Measurements from ENCODE around the gene SLC13A5. TPM values are rescaled to one million over a fixed set of nuclear protein-coding genes. Genes with fewer than 3 reads are reported as not detected.

Gene SLC13A5
- total RNA-seq, 4 donors from 2014 or later: 0.39 TPM; not detected in 3

GRCh38 chr17:6636616-6637457, 76.3 kb downstream of the SLC13A5 start:
- TF ChIP-seq CTCF (IDR thresholded peaks at IDR 0.05): no peak
- no peak for TF ChIP-seq POLR2A (IDR thresholded peaks at IDR 0.05)
- TF ChIP-seq POLR2AphosphoS5 (IDR thresholded peaks at IDR 0.05): no peak
- TF ChIP-seq EP300 (IDR thresholded peaks at IDR 0.05): no peak
- 82 to 93% methylated on average over 7 to 13 of the region's 17 CpGs for WGBS, 2 donors (ENCODE audit: low coverage in 1 of 2)

GRCh38 chr17:6636105-6636504, 77.1 kb downstream of the SLC13A5 start:
- WGBS, 2 donors (ENCODE audit: low coverage in 1 of 2): 33 to 63% methylated on average over 1 to 2 of the region's 2 CpGs
- Histone ChIP-seq H3K27me3 (no peaks in the 10 kb centered on the region), H3K9me3 (no peaks in the 10 kb centered on the region), H3K4me3 (no peak overlapping the region), H3K4me1 (peaks cover 0 to 25% (median 15%) of the 10 kb centered on the region in 3 donors), H3K36me3 (peaks cover 0 to 41% of the 10 kb centered on the region in 2 donors), H3K27ac (no peak overlapping the region)
- no peak for ATAC-seq
- TF ChIP-seq CTCF (IDR thresholded peaks at IDR 0.05): no peak
- no peak for TF ChIP-seq EP300 (IDR thresholded peaks at IDR 0.05)
- no peak for TF ChIP-seq POLR2AphosphoS5 (IDR thresholded peaks at IDR 0.05)
- TF ChIP-seq POLR2A (IDR thresholded peaks at IDR 0.05): no peak

More at GRCh38 chr17:6636616-6637457, 76.3 kb downstream of the SLC13A5 start:
- Histone ChIP-seq H3K27ac (no peak overlapping the region), H3K36me3 (peaks cover 0 to 34% of the 10 kb centered on the region in 2 donors), H3K9me3 (no peaks in the 10 kb centered on the region), H3K27me3 (no peaks in the 10 kb centered on the region), H3K4me1 (peaks cover 0 to 32% (median 17%) of the 10 kb centered on the region in 3 donors), H3K4me3 (no peak overlapping the region)
- no peak for ATAC-seq

Small RNA genes within 50 kb of the gene (small RNA-seq; reads per million reads assigned to genes)
- gene AC004706.2 (0 reads per million in 4 donors), gene MIR4520-1 (0 to 0.13 (median 0.06) reads per million in 4 donors)

Other genes starting within 250 kb of the SLC13A5 start
- 10 to 100 TPM; 23.3 to 87.7 (median 47.8) TPM for gene PITPNM3, start 156.8 kb downstream of the SLC13A5 start, total RNA-seq
- 10 to 100 TPM; 33.9 to 58.8 (median 40.2) TPM for gene KIAA0753, start 72.7 kb downstream of the SLC13A5 start, total RNA-seq
- gene TXNDC17, start 72.3 kb downstream of the SLC13A5 start, total RNA-seq: 10 to 100 TPM; 41.2 to 85.8 (median 68.2) TPM
- gene MED31, start 61.8 kb downstream of the SLC13A5 start, total RNA-seq: 10 to 100 TPM in 1 of 4 donors, 1 to 10 TPM in 3; 1.9 to 12.0 (median 7.8) TPM
- 1 to 10 TPM in 2 of 4 donors, not detected in 2; 1.4 to 2.1 TPM for gene C17orf100, start 61.6 kb downstream of the SLC13A5 start, total RNA-seq
- gene XAF1, start 42.7 kb upstream of the SLC13A5 start, total RNA-seq: 10 to 100 TPM; 11.0 to 40.9 (median 19.1) TPM
- 1 to 10 TPM in 1 of 4 donors, not detected in 3; 2.3 TPM for gene FBXO39, start 62.8 kb upstream of the SLC13A5 start, total RNA-seq
- gene TEKT1, start 118.4 kb upstream of the SLC13A5 start, total RNA-seq: under 1 TPM in 1 of 4 donors, not detected in 3; 0.27 TPM